GM12874 (cell line): ENCODE measurements around the gene STAC3.

ENCODE experiments used
- TF ChIP-seq, protein P1 (sequence below): IDR thresholded peaks from 2 replicates; pipeline ENCODE4 v1.5.1; 2011; ENCODE audit warnings: low read depth, mild to moderate bottlenecking, control low read depth, low read length, moderate library complexity; ENCODE audit not compliant: insufficient read depth

Gene STAC3

GRCh38 chr12:57204454-57204853, 46.5 kb downstream of the STAC3 start:
- TF ChIP-seq, protein P1, sequence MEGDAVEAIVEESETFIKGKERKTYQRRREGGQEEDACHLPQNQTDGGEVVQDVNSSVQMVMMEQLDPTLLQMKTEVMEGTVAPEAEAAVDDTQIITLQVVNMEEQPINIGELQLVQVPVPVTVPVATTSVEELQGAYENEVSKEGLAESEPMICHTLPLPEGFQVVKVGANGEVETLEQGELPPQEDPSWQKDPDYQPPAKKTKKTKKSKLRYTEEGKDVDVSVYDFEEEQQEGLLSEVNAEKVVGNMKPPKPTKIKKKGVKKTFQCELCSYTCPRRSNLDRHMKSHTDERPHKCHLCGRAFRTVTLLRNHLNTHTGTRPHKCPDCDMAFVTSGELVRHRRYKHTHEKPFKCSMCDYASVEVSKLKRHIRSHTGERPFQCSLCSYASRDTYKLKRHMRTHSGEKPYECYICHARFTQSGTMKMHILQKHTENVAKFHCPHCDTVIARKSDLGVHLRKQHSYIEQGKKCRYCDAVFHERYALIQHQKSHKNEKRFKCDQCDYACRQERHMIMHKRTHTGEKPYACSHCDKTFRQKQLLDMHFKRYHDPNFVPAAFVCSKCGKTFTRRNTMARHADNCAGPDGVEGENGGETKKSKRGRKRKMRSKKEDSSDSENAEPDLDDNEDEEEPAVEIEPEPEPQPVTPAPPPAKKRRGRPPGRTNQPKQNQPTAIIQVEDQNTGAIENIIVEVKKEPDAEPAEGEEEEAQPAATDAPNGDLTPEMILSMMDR = no peak

- TF ChIP-seq, protein P1 = no peak
These were observed 47.2 kb downstream of the STAC3 start for GRCh38 chr12:57203791-57204190.

DNA sequence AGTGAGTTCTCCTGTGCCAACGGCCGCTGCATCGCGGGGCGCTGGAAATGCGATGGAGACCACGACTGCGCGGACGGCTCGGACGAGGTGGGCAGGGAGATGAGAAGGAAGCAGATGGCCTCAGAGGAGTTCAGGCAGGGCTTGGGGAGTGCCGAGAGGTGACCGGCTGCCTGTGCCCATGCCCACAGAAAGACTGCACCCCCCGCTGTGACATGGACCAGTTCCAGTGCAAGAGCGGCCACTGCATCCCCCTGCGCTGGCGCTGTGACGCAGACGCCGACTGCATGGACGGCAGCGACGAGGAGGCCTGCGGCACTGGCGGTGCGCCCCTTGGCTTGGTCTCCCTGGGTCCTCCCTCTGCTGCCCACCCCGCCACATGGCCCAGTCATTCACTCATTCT, 47.8 kb downstream of the STAC3 start:
- TF ChIP-seq, protein P1 = no peak

- TF ChIP-seq, protein P1 = no peak
These were observed 48.7 kb downstream of the STAC3 start for GRCh38 chr12:57202321-57202720.

DNA sequence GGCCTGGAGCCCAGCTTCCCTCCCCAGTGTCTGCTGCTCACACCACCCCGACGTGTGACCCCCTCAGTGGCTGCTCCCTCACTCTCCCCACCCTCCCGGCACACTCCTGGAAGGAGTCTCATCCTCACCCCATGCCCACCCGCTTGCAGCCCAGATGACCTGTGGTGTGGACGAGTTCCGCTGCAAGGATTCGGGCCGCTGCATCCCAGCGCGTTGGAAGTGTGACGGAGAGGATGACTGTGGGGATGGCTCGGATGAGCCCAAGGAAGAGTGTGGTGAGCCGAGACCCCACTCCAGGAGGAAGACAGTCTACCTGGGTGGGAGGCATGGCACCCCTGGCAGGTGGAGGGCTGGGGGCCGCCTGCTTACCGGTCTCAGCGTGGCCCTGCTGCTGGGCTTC, 49.4 kb downstream of the STAC3 start:
- TF ChIP-seq, protein P1 = no peak

GRCh38 chr12:57201219-57201618, 49.8 kb downstream of the STAC3 start:
- TF ChIP-seq, protein P1 = no peak

GRCh38 chr12:57200497-57200896, 50.5 kb downstream of the STAC3 start:
- TF ChIP-seq, protein P1 = no peak

DNA sequence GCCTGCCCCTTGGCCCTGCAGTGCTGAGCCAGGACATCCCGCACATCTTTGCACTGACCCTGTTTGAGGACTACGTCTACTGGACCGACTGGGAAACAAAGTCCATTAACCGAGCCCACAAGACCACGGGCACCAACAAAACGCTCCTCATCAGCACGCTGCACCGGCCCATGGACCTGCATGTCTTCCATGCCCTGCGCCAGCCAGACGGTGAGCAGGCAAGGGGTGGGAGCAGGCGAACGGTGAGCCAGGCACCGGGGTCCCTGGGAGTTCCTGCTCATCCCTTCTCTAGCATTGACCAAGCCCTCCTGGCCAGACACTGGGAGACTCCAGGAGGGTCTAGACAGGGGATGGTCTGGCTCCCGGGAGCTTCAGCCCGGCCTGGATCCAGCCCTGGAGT, 51.8 kb downstream of the STAC3 start:
- TF ChIP-seq, protein P1 = no peak
